Peyer's patch (tissue), 4 donors: ENCODE results near the gene MGRN1. TPM values are rescaled to one million over a fixed set of nuclear protein-coding genes. Genes with fewer than 3 reads are reported as not detected.

ENCODE experiments used
- DNase-seq, 3 donors: peaks; one replicate each; pipeline ENCODE4 v3.0.0-alpha.2; 2017 to 2019
- H3K27ac ChIP-seq, 4 donors: fragments of 200-600 bp; sonication (generic); one replicate each; pipeline ENCODE4 v1.5.1; 2016 to 2019
- H3K27me3 ChIP-seq, 2 donors: fragments of 200-600 bp; sonication (generic); one replicate each; pipeline ENCODE4 v1.5.1; 2019
- H3K36me3 ChIP-seq, 3 donors: fragments of 200-600 bp; sonication (generic); one replicate each; pipeline ENCODE4 v1.5.1; 2016 to 2019
- H3K4me1 ChIP-seq, 4 donors: fragments of 200-600 bp; sonication (generic); one replicate each; pipeline ENCODE4 v1.5.1; 2016 to 2019
- H3K4me3 ChIP-seq, 4 donors: fragments of 200-600 bp; sonication (generic); 1 replicate in 3 of 4; 2 replicates in 1 of 4; pipeline ENCODE4 v1.5.1; 2016 to 2019; ENCODE audit warnings: mild to moderate bottlenecking in 1 of 4
- H3K9me3 ChIP-seq, 4 donors: fragments of 200-600 bp; sonication (generic); one replicate each; pipeline ENCODE4 v1.5.1; 2016 to 2019; ENCODE audit warnings: mild to moderate bottlenecking in 1 of 4
- CTCF ChIP-seq, 6 experiments: fragments of 450-650 bp in 4 of 6; fragments of 200-600 bp in 2 of 6; sonication (generic) in 1 of 6; IDR thresholded peaks; one replicate each; pipeline ENCODE4 v1.5.1; 2017 to 2019; ENCODE audit warnings: antibody characterized with exemption in 6 of 6, mild to moderate bottlenecking in 3 of 6, moderate library complexity in 1 of 6
- POLR2A ChIP-seq, 2 donors: fragments of 450-650 bp; IDR thresholded peaks; one replicate each; pipeline ENCODE4 v1.5.1; 2017; ENCODE audit warnings: antibody characterized with exemption in 2 of 2, mild to moderate bottlenecking in 2 of 2, moderate library complexity in 2 of 2
- total RNA-seq, 4 donors: library from RNA; depleted of rRNA; stranded (reverse); fragments of >200 nt; gene quantifications; one replicate each; pipeline ENCODE4 v1.1.0, GENCODE V29; 2016

MGRN1 gene
- total RNA-seq, 4 donors from 2014 or later = 74.1 to 147 (median 93.8) TPM

GRCh38 chr16:4675864-4676786 is 51.5 kb downstream of the MGRN1 start:
- Histone ChIP-seq H3K9me3 (no peaks in the 10 kb centered on the region), H3K4me1 (peaks cover 6 to 29% (median 12%) of the 10 kb centered on the region in 4 donors), H3K27ac (peak overlapping the region; percentile 44 to 73 (median 66)), H3K4me3 (no peak overlapping the region), H3K27me3 (no peaks in the 10 kb centered on the region), H3K36me3 (peaks cover 0 to 38% (median 0%) of the 10 kb centered on the region in 3 donors)
- DNase-seq = peak in 2 of 3 donors; percentile 40 to 85
- TF ChIP-seq POLR2A (IDR thresholded peaks at IDR 0.05) (no peak), CTCF (IDR thresholded peaks at IDR 0.05) (no peak)

GRCh38 chr16:4676831-4677230 is 52.2 kb downstream of the MGRN1 start:
- H3K4me1 ChIP-seq = peaks cover 6 to 35% (median 12%) of the 10 kb centered on the region in 4 donors
- TF ChIP-seq POLR2A (IDR thresholded peaks at IDR 0.05) = no peak
- H3K36me3 ChIP-seq = peaks cover 0 to 38% (median 0%) of the 10 kb centered on the region in 3 donors
- H3K27ac ChIP-seq = peak overlapping the region; percentile 19 to 73 (median 56)
- no peaks in the 10 kb centered on the region for H3K9me3 ChIP-seq
- no peak for DNase-seq
- no peak overlapping the region for H3K4me3 ChIP-seq
- no peaks in the 10 kb centered on the region for H3K27me3 ChIP-seq

GRCh38 chr16:4677390-4677789 is 52.8 kb downstream of the MGRN1 start:
- H3K27ac ChIP-seq = peak overlapping the region in 3 of 4 donors; percentile 19 to 73 (median 68)
- H3K4me3 ChIP-seq = no peak overlapping the region
- H3K4me1 ChIP-seq = peaks cover 6 to 35% (median 12%) of the 10 kb centered on the region in 4 donors
- no peak for DNase-seq
- H3K9me3 ChIP-seq = no peaks in the 10 kb centered on the region
- TF ChIP-seq CTCF (IDR thresholded peaks at IDR 0.05) = no peak
- TF ChIP-seq POLR2A (IDR thresholded peaks at IDR 0.05) = no peak
- no peaks in the 10 kb centered on the region for H3K27me3 ChIP-seq
- H3K36me3 ChIP-seq = peaks cover 0 to 38% (median 0%) of the 10 kb centered on the region in 3 donors

GRCh38 chr16:4677994-4678393 is 53.4 kb downstream of the MGRN1 start:
- Histone ChIP-seq H3K36me3 (peaks cover 0 to 38% (median 0%) of the 10 kb centered on the region in 3 donors), H3K27me3 (no peaks in the 10 kb centered on the region), H3K27ac (no peak overlapping the region), H3K4me1 (peaks cover 6 to 35% (median 12%) of the 10 kb centered on the region in 4 donors), H3K4me3 (no peak overlapping the region), H3K9me3 (no peaks in the 10 kb centered on the region)
- TF ChIP-seq POLR2A (IDR thresholded peaks at IDR 0.05) (no peak), CTCF (IDR thresholded peaks at IDR 0.05) (no peak)
- DNase-seq = no peak

- H3K27me3 ChIP-seq = no peaks in the 10 kb centered on the region
- peaks cover 0 to 38% (median 0%) of the 10 kb centered on the region in 3 donors for H3K36me3 ChIP-seq
- H3K9me3 ChIP-seq = no peaks in the 10 kb centered on the region
- DNase-seq = no peak
- TF ChIP-seq POLR2A (IDR thresholded peaks at IDR 0.05) (no peak), CTCF (IDR thresholded peaks at IDR 0.05) (no peak)
- peak overlapping the region in 3 of 4 donors; percentile 79 to 99 (median 90) for H3K27ac ChIP-seq
- peaks cover 6 to 35% (median 12%) of the 10 kb centered on the region in 4 donors for H3K4me1 ChIP-seq
- peak overlapping the region in 1 of 4 donors; percentile 46 for H3K4me3 ChIP-seq
These were observed 54.0 kb downstream of the MGRN1 start for GRCh38 chr16:4678596-4678995.
